CD8-positive, alpha-beta memory T cell (primary cell): ENCODE results near the gene QTRT2. TPM values are rescaled to one million over a fixed set of nuclear protein-coding genes. Genes with fewer than 3 reads are reported as not detected.

Experiments used
- CTCF ChIA-PET: fragments of 350-600 bp; sonication (Branson Sonifier 250); formaldehyde crosslinking; loops from one replicate; lab custom pipeline; 2021; ENCODE audit warnings: antibody characterized with exemption; lab: Charles Lee
- POLR2A ChIA-PET: fragments of 350-600 bp; sonication (Branson Sonifier 250); formaldehyde crosslinking; loops from one replicate; lab custom pipeline; 2021; ENCODE audit warnings: antibody characterized with exemption; lab: Charles Lee
- DNase-seq, 5 donors: peaks; one replicate each; pipeline versions ENCODE4 v3.0.0 to v3.0.0-alpha.2; 2020 to 2022; ENCODE audit warnings: mixed read lengths in 1 of 5
- H3K27ac ChIP-seq: one replicate; pipeline ENCODE4 v1.7.0; 2013; ENCODE audit warnings: low read depth, mild to moderate bottlenecking, low read length, moderate library complexity
- H3K27me3 ChIP-seq: 2 replicates; pipeline ENCODE4 v1.7.0; 2013; ENCODE audit warnings: low read length, mild to moderate bottlenecking; ENCODE audit not compliant: insufficient read depth, poor library complexity, severe bottlenecking
- H3K36me3 ChIP-seq: 2 replicates; pipeline ENCODE4 v1.7.0; 2013; ENCODE audit warnings: mild to moderate bottlenecking, low read length, moderate library complexity; ENCODE audit not compliant: insufficient read depth
- H3K4me1 ChIP-seq: 2 replicates; pipeline ENCODE4 v1.7.0; 2013; ENCODE audit warnings: mild to moderate bottlenecking, low read length, moderate library complexity; ENCODE audit not compliant: insufficient read depth
- H3K4me3 ChIP-seq: 2 replicates; pipeline ENCODE4 v1.7.0; 2013; ENCODE audit warnings: mild to moderate bottlenecking, low read length
- H3K9me3 ChIP-seq: 2 replicates; pipeline ENCODE4 v1.7.0; 2013; ENCODE audit warnings: mild to moderate bottlenecking, low read length
- H3K27ac Mint-ChIP-seq, 8 donors: one replicate each; pipeline ENCODE4 v1.8.0; 2020 to 2021; ENCODE audit warnings: mixed read lengths in 8 of 8, mild to moderate bottlenecking in 6 of 8, inconsistent platforms in 3 of 8, moderate library complexity in 3 of 8
- H3K27me3 Mint-ChIP-seq, 2 donors: one replicate each; pipeline ENCODE4 v1.8.0; 2020 to 2021; ENCODE audit warnings: mixed read lengths in 2 of 2, mild to moderate bottlenecking in 1 of 2, moderate library complexity in 1 of 2
- H3K36me3 Mint-ChIP-seq, 3 donors: one replicate each; pipeline ENCODE4 v1.8.0; 2020 to 2021; ENCODE audit warnings: mixed read lengths in 3 of 3, inconsistent platforms in 1 of 3, mild to moderate bottlenecking in 1 of 3
- H3K4me1 Mint-ChIP-seq, 3 donors: one replicate each; pipeline ENCODE4 v1.8.0; 2020 to 2021; ENCODE audit warnings: mixed read lengths in 3 of 3, inconsistent platforms in 1 of 3, mild to moderate bottlenecking in 1 of 3
- H3K4me3 Mint-ChIP-seq, 7 donors: one replicate each; pipeline ENCODE4 v1.8.0; 2020 to 2021; ENCODE audit warnings: mixed read lengths in 7 of 7, mild to moderate bottlenecking in 6 of 7, moderate library complexity in 4 of 7, inconsistent platforms in 2 of 7
- H3K9me3 Mint-ChIP-seq, 5 donors: one replicate each; pipeline ENCODE4 v1.8.0; 2020 to 2022; ENCODE audit warnings: mixed read lengths in 5 of 5, mild to moderate bottlenecking in 3 of 5, moderate library complexity in 2 of 5, inconsistent platforms in 1 of 5
- polyA plus RNA-seq: library from polyadenylated mRNA; unstranded; fragments of 300-500 nt; fragmentation: Illumina TruSeq; gene quantifications from one replicate; pipeline ENCODE4 v1.2.3, GENCODE V29; 2021
- total RNA-seq, 2 experiments: library from RNA; stranded (reverse); gene quantifications; one replicate each; pipeline ENCODE4 v1.2.3, GENCODE V29; 2021

Gene QTRT2
- total and polyA plus RNA-seq, 3 experiments from 2014 or later, result 10.8 to 51.3 (median 48.0) TPM

GRCh38 chr3:114026331-114026730 is 30.2 kb upstream of the QTRT2 start:
- no peaks in the 10 kb centered on the region for H3K9me3 ChIP-seq
- Mint-ChIP-seq H3K36me3 (peaks cover 7 to 12% (median 11%) of the 10 kb centered on the region in 3 donors), H3K4me1 (no peaks in the 10 kb centered on the region), H3K4me3 (no peak overlapping the region), H3K27me3 (no peaks in the 10 kb centered on the region), H3K27ac (no peak overlapping the region), H3K9me3 (no peaks in the 10 kb centered on the region)
- H3K27me3 ChIP-seq, result no peaks in the 10 kb centered on the region
- ChIA-PET CTCF (no interaction called here), POLR2A (no interaction called here)
- no peaks in the 10 kb centered on the region for H3K36me3 ChIP-seq
- no peak overlapping the region for H3K27ac ChIP-seq
- H3K4me1 ChIP-seq, result no peaks in the 10 kb centered on the region
- DNase-seq, result no peak
- no peak overlapping the region for H3K4me3 ChIP-seq

- ChIA-PET CTCF (no interaction called here), POLR2A (no interaction called here)
- no peak overlapping the region for H3K4me3 ChIP-seq
- Mint-ChIP-seq H3K4me1 (no peaks in the 10 kb centered on the region), H3K27me3 (peaks cover 0 to 1% of the 10 kb centered on the region in 2 donors), H3K9me3 (no peaks in the 10 kb centered on the region), H3K27ac (no peak overlapping the region), H3K36me3 (peaks cover 12 to 38% (median 24%) of the 10 kb centered on the region in 3 donors), H3K4me3 (no peak overlapping the region)
- H3K36me3 ChIP-seq, result no peaks in the 10 kb centered on the region
- no peak for DNase-seq
- no peaks in the 10 kb centered on the region for H3K27me3 ChIP-seq
- no peak overlapping the region for H3K27ac ChIP-seq
- no peaks in the 10 kb centered on the region for H3K9me3 ChIP-seq
- H3K4me1 ChIP-seq, result no peaks in the 10 kb centered on the region
Observed at GRCh38 chr3:114033721-114034120, 22.8 kb upstream of the QTRT2 start.

GRCh38 chr3:114034211-114034610 is 22.3 kb upstream of the QTRT2 start:
- DNase-seq, result no peak
- Mint-ChIP-seq H3K27ac (no peak overlapping the region), H3K4me1 (no peaks in the 10 kb centered on the region), H3K9me3 (no peaks in the 10 kb centered on the region), H3K4me3 (no peak overlapping the region), H3K36me3 (peaks cover 12 to 36% (median 21%) of the 10 kb centered on the region in 3 donors), H3K27me3 (peaks cover 0 to 1% of the 10 kb centered on the region in 2 donors)
- ChIA-PET CTCF (no interaction called here), POLR2A (no interaction called here)
- no peaks in the 10 kb centered on the region for H3K9me3 ChIP-seq
- no peaks in the 10 kb centered on the region for H3K36me3 ChIP-seq
- H3K4me3 ChIP-seq, result no peak overlapping the region
- no peak overlapping the region for H3K27ac ChIP-seq
- H3K4me1 ChIP-seq, result no peaks in the 10 kb centered on the region
- no peaks in the 10 kb centered on the region for H3K27me3 ChIP-seq

- Histone ChIP-seq H3K4me3 (no peak overlapping the region), H3K27ac (no peak overlapping the region), H3K36me3 (no peaks in the 10 kb centered on the region), H3K9me3 (no peaks in the 10 kb centered on the region), H3K4me1 (no peaks in the 10 kb centered on the region), H3K27me3 (no peaks in the 10 kb centered on the region)
- Mint-ChIP-seq H3K27ac (peak overlapping the region in 1 of 8 donors; percentile 66), H3K36me3 (peaks cover 12 to 36% (median 17%) of the 10 kb centered on the region in 3 donors), H3K4me1 (no peaks in the 10 kb centered on the region), H3K4me3 (no peak overlapping the region), H3K9me3 (no peaks in the 10 kb centered on the region), H3K27me3 (peaks cover 0 to 1% of the 10 kb centered on the region in 2 donors)
- no peak for DNase-seq
- ChIA-PET CTCF (no interaction called here), POLR2A (no interaction called here)
Observed at GRCh38 chr3:114034787-114035545, 21.6 kb upstream of the QTRT2 start.

- Histone ChIP-seq H3K27me3 (no peaks in the 10 kb centered on the region), H3K36me3 (no peaks in the 10 kb centered on the region), H3K4me1 (no peaks in the 10 kb centered on the region), H3K27ac (no peak overlapping the region), H3K9me3 (no peaks in the 10 kb centered on the region), H3K4me3 (no peak overlapping the region)
- Mint-ChIP-seq H3K36me3 (peaks cover 12 to 35% (median 16%) of the 10 kb centered on the region in 3 donors), H3K4me1 (no peaks in the 10 kb centered on the region), H3K9me3 (no peaks in the 10 kb centered on the region), H3K27ac (peak overlapping the region in 1 of 8 donors; percentile 21), H3K4me3 (no peak overlapping the region), H3K27me3 (peaks cover 0 to 1% of the 10 kb centered on the region in 2 donors)
- POLR2A ChIA-PET, result no interaction called here
- no peak for DNase-seq
- CTCF ChIA-PET, result no interaction called here
Observed at GRCh38 chr3:114035896-114036295, 20.6 kb upstream of the QTRT2 start.

- peaks cover under 1 to 6% (median 4%) of the 10 kb centered on the region in 3 donors for H3K36me3 Mint-ChIP-seq
- ChIA-PET POLR2A (no interaction called here), CTCF (no interaction called here)
- Histone ChIP-seq H3K27me3 (no peaks in the 10 kb centered on the region), H3K9me3 (no peaks in the 10 kb centered on the region), H3K36me3 (no peaks in the 10 kb centered on the region), H3K27ac (no peak overlapping the region), H3K4me1 (no peaks in the 10 kb centered on the region), H3K4me3 (no peak overlapping the region)
- H3K4me3 Mint-ChIP-seq, result no peak overlapping the region
- peaks cover 0 to 2% of the 10 kb centered on the region in 2 donors for H3K27me3 Mint-ChIP-seq
- H3K4me1 Mint-ChIP-seq, result no peaks in the 10 kb centered on the region
- no peaks in the 10 kb centered on the region for H3K9me3 Mint-ChIP-seq
- no peak overlapping the region for H3K27ac Mint-ChIP-seq
- no peak for DNase-seq
Observed at GRCh38 chr3:114043205-114043604, 13.3 kb upstream of the QTRT2 start.

- ChIA-PET CTCF (no interaction called here), POLR2A (no interaction called here)
- peak overlapping the region in 1 of 7 donors; percentile 61 for H3K4me3 Mint-ChIP-seq
- peaks cover 12 to 20% (median 17%) of the 10 kb centered on the region in 3 donors for H3K4me1 Mint-ChIP-seq
- H3K27me3 Mint-ChIP-seq, result peaks cover 0 to 2% of the 10 kb centered on the region in 2 donors
- H3K36me3 Mint-ChIP-seq, result peaks cover 0 to 12% (median 8%) of the 10 kb centered on the region in 3 donors
- no peak overlapping the region for H3K27ac Mint-ChIP-seq
- Histone ChIP-seq H3K36me3 (no peaks in the 10 kb centered on the region), H3K4me3 (no peak overlapping the region), H3K27me3 (no peaks in the 10 kb centered on the region), H3K27ac (no peak overlapping the region), H3K9me3 (no peaks in the 10 kb centered on the region), H3K4me1 (peaks cover 10% of the 10 kb centered on the region)
- DNase-seq, result no peak
- H3K9me3 Mint-ChIP-seq, result peaks cover 0 to 2% (median 0%) of the 10 kb centered on the region in 5 donors
Observed at GRCh38 chr3:114052216-114052615, 4.3 kb upstream of the QTRT2 start.

- no peak for DNase-seq
- Histone ChIP-seq H3K4me1 (peaks cover 18% of the 10 kb centered on the region), H3K36me3 (no peaks in the 10 kb centered on the region), H3K27ac (peak overlapping the region; percentile 90), H3K9me3 (no peaks in the 10 kb centered on the region), H3K27me3 (no peaks in the 10 kb centered on the region), H3K4me3 (peak overlapping the region; percentile 98)
- Mint-ChIP-seq H3K9me3 (peaks cover 0 to 2% (median 0%) of the 10 kb centered on the region in 5 donors), H3K4me3 (peak overlapping the region; percentile 93 to 99 (median 96)), H3K4me1 (peaks cover 34 to 64% (median 57%) of the 10 kb centered on the region in 3 donors), H3K27ac (peak overlapping the region; percentile 96 to 100 (median 98)), H3K27me3 (no peaks in the 10 kb centered on the region), H3K36me3 (peaks cover 0 to 22% (median 3%) of the 10 kb centered on the region in 3 donors)
- ChIA-PET POLR2A (interaction anchor here (1.3 kb wide), 1 partner anchor 361 kb away, joined by 4 read pairs; no protein-coding TSS in a partner anchor), CTCF (no interaction called here)
Observed at GRCh38 chr3:114057011-114057347, 442 bp downstream of the QTRT2 start.
